HepG2 (cell line): Measurements from ENCODE around the gene TMUB1. TPM values are rescaled to one million over a fixed set of nuclear protein-coding genes. Genes with fewer than 3 reads are reported as not detected.

Experiments used
- ATAC-seq: fragments of 200-7000 bp; cut with Tn5 transposase; 3 replicates; pipeline ENCODE4 v1.9.1; 2020; ENCODE audit warnings: mild to moderate bottlenecking, moderate library complexity
- BruUV-seq: library from RNA; stranded (reverse); fragments of 400-500 nt; replicated peaks from 2 replicates; lab custom pipeline; 2021; lab: Mats Ljungman, UMichigan
- CTCF ChIA-PET: fragments of 300-600 bp; formaldehyde crosslinking; extraction: SDS; loops from one replicate; lab custom pipeline; 2021; ENCODE audit warnings: low total read pairs, inconsistent platforms, low intra/inter-chr PET ratio; lab: Yijun Ruan, JAX
- POLR2A ChIA-PET: fragments of 350-600 bp; sonication (Branson Sonifier 250); formaldehyde crosslinking; loops from one replicate; lab custom pipeline; 2020; ENCODE audit warnings: antibody characterized with exemption, inconsistent platforms; lab: Yijun Ruan, JAX
- DNase-seq: peaks from one replicate; pipeline ENCODE4 v3.0.0-alpha.2; 2015; ENCODE audit warnings: low spot score
- FAIRE-seq: peaks from 3 replicates; lab custom pipeline; 2011; peaks lifted over from hg19 to GRCh38; lab: Jason Lieb, UNC
- H2AFZ ChIP-seq: one replicate; pipeline ENCODE4 v1.6.1; 2011; ENCODE audit warnings: low read length, inconsistent platforms
- H3K27ac ChIP-seq: fragments of 300-600 bp; 3 replicates; pipeline ENCODE4 v1.8.0; 2011; ENCODE audit warnings: mixed run types, mild to moderate bottlenecking, mixed read lengths, low read length, inconsistent platforms; ENCODE audit not compliant: insufficient read depth; ENCODE audit errors: extremely low read length
- H3K27me3 ChIP-seq, 2 experiments: fragments of 200-600 bp in 1 of 2; 2 replicates in 1 of 2; 3 replicates in 1 of 2; pipeline versions ENCODE4 v1.6.0 to v1.8.0; 2011; ENCODE audit warnings: low read length in 2 of 2, mild to moderate bottlenecking in 2 of 2, moderate library complexity in 2 of 2, inconsistent platforms in 1 of 2; ENCODE audit not compliant: insufficient read depth in 2 of 2, control insufficient read depth in 1 of 2
- H3K36me3 ChIP-seq, 2 experiments: fragments of 200-600 bp in 1 of 2; replicated peaks in 1 of 2; 2 replicates in 1 of 2; 3 replicates in 1 of 2; pipeline versions ENCODE4 v1.5.1 to v1.8.0; 2011; ENCODE audit warnings: low read length in 2 of 2, inconsistent platforms in 1 of 2; ENCODE audit not compliant: insufficient read depth in 2 of 2, control insufficient read depth in 1 of 2
- H3K4me1 ChIP-seq: 2 replicates; pipeline ENCODE4 v1.5.1; 2012; ENCODE audit warnings: low read length, inconsistent platforms; ENCODE audit not compliant: insufficient read depth
- H3K4me2 ChIP-seq: 2 replicates; pipeline ENCODE4 v1.6.0; 2011; ENCODE audit warnings: low read depth, low read length, inconsistent platforms
- H3K4me3 ChIP-seq, 3 experiments: fragments of 200-600 bp in 1 of 3; sonication (generic), shearing (Covaris generic) in 1 of 3; replicated peaks in 1 of 3; 2 replicates each; pipeline ENCODE4 v1.5.1; 2011 to 2016; ENCODE audit warnings: low read length in 3 of 3, inconsistent platforms in 2 of 3, low read depth in 2 of 3, mild to moderate bottlenecking in 2 of 3, control low read depth in 1 of 3, mixed read lengths in 1 of 3; ENCODE audit not compliant: insufficient read depth in 1 of 3
- H3K79me2 ChIP-seq: one replicate; pipeline ENCODE4 v1.6.1; 2011; ENCODE audit warnings: low read length, inconsistent platforms; ENCODE audit not compliant: insufficient read depth
- H3K9ac ChIP-seq: 2 replicates; pipeline ENCODE4 v1.6.0; 2011; ENCODE audit warnings: mild to moderate bottlenecking, low read depth, low read length, inconsistent platforms; ENCODE audit not compliant: insufficient read depth
- H3K9me3 ChIP-seq: 2 replicates; pipeline ENCODE4 v1.5.1; 2012; ENCODE audit warnings: mild to moderate bottlenecking, low read length
- H4K20me1 ChIP-seq: 2 replicates; pipeline ENCODE4 v1.6.0; 2011; ENCODE audit warnings: inconsistent platforms, mild to moderate bottlenecking, low read length, moderate library complexity; ENCODE audit not compliant: insufficient read depth
- ARNT2 ChIP-seq: sonication (generic); formaldehyde crosslinking; IDR thresholded peaks from 2 replicates; pipeline ENCODE4 v1.8.0; 2022; ENCODE audit warnings: mild to moderate bottlenecking, low read depth, missing genetic modification reagents, moderate library complexity
- DR1 ChIP-seq: sonication (generic); formaldehyde crosslinking; IDR thresholded peaks from 2 replicates; pipeline ENCODE4 v1.8.0; 2021; ENCODE audit warnings: mild to moderate bottlenecking, missing genetic modification reagents, inconsistent platforms
- HMG20B ChIP-seq: conservative IDR thresholded peaks from 2 replicates; pipeline ENCODE4 v1.6.1; 2016; ENCODE audit warnings: missing genetic modification reagents, missing compliant biosample characterization
- HNRNPUL1 ChIP-seq: fragments of 200-400 bp; formaldehyde crosslinking; IDR thresholded peaks from 2 replicates; pipeline ENCODE4 v1.6.1; 2017; ENCODE audit warnings: low read depth, mild to moderate bottlenecking, low read length, moderate library complexity
- MTA1 ChIP-seq: sonication (generic); formaldehyde crosslinking; IDR thresholded peaks from 2 replicates; pipeline ENCODE4 v1.4.0; 2020; ENCODE audit warnings: missing genetic modification reagents, mild to moderate bottlenecking, borderline replicate concordance
- NFRKB ChIP-seq: fragments of 450-650 bp; IDR thresholded peaks from 2 replicates; pipeline ENCODE4 v1.6.1; 2017
- PCBP2 ChIP-seq: fragments of 200-400 bp; formaldehyde crosslinking; optimal IDR thresholded peaks from 2 replicates; pipeline ENCODE3; 2018; ENCODE audit warnings: low read length, low read depth; ENCODE audit not compliant: poor library complexity, severe bottlenecking
- RXRB ChIP-seq: IDR thresholded peaks from 2 replicates; pipeline ENCODE4 v1.6.1; 2016; ENCODE audit warnings: borderline replicate concordance, missing genetic modification reagents, missing compliant biosample characterization
- SNAPC2 ChIP-seq: sonication (generic); formaldehyde crosslinking; IDR thresholded peaks from 2 replicates; pipeline ENCODE4 v1.8.1; 2022; ENCODE audit warnings: mild to moderate bottlenecking, missing genetic modification reagents
- THAP11 ChIP-seq: IDR thresholded peaks from 2 replicates; pipeline ENCODE4 v1.6.1; 2016; ENCODE audit warnings: missing biosample characterization, missing genetic modification reagents
- ZBTB34 ChIP-seq: sonication (generic); formaldehyde crosslinking; IDR thresholded peaks from 2 replicates; pipeline ENCODE4 v1.8.0; 2022; ENCODE audit warnings: mild to moderate bottlenecking, missing genetic modification reagents
- ZNF510 ChIP-seq: sonication (generic); formaldehyde crosslinking; IDR thresholded peaks from 2 replicates; pipeline ENCODE4 v1.4.0; 2020; ENCODE audit warnings: low read depth, mild to moderate bottlenecking, missing genetic modification reagents
- WGBS: methylation state at CpG from one replicate; pipeline ENCODE4 v1.1.6; 2017; ENCODE audit warnings: low lambda C conversion rate; 5-methylcytosine and 5-hydroxymethylcytosine counted together
- in situ Hi-C: cut with HindIII; loops from 2 replicates; pipeline ENCODE4 v1.10.0; 2017; ENCODE audit warnings: low pct_unique_long_range_greater_than_20kb; ENCODE audit not compliant: extremely low pct_ligation_motif_present
- intact Hi-C: fragments of 100-400 bp; cut with micrococcal nuclease; formaldehyde crosslinking; loops from one replicate; pipeline ENCODE4 v1.10.0; 2022; ENCODE audit not compliant: unreplicated experiment
- polyA plus RNA-seq, 8 experiments: library from polyadenylated mRNA; depleted of rRNA in 3 of 8; stranded (reverse) in 7 of 8; unstranded in 1 of 8; fragments of >200 nt; fragmentation: Illumina TruSeq in 4 of 8; extraction: Trizol in 4 of 8; gene quantifications; 2 replicates each; pipeline versions ENCODE4 v1.2.1 to v1.2.3, GENCODE V29; 2011 to 2016; ENCODE audit warnings: low read depth in 4 of 8, missing spikeins in 1 of 8, mixed read lengths in 1 of 8; ENCODE audit not compliant: insufficient read depth in 1 of 8
- total RNA-seq, 5 experiments: library from RNA; depleted of rRNA; stranded (reverse); fragments of >200 nt; fragmentation: Illumina TruSeq; extraction: Trizol; gene quantifications; 2 replicates each; pipeline ENCODE4 v1.2.3, GENCODE V29; 2016; ENCODE audit warnings: low read depth in 1 of 5
- TF ChIP-seq, protein P1 (sequence below): IDR thresholded peaks from 2 replicates; pipeline ENCODE4 v1.4.0; 2020; ENCODE audit warnings: mild to moderate bottlenecking, missing genetic modification reagents
- TF ChIP-seq, protein P2 (sequence below): IDR thresholded peaks from 2 replicates; pipeline ENCODE4 v1.6.1; 2016; ENCODE audit warnings: missing compliant biosample characterization, missing genetic modification reagents, borderline replicate concordance
- TF ChIP-seq, protein P3 (sequence below): sonication (generic); formaldehyde crosslinking; IDR thresholded peaks from 2 replicates; pipeline ENCODE4 v1.4.0; 2020; ENCODE audit warnings: low read depth, mild to moderate bottlenecking, missing genetic modification reagents

The TMUB1 gene
- total and polyA plus RNA-seq, 2 of the 13 experiments (the other 11 are each of a cell fraction or from before 2014, with no cell fraction given) = 44.8 to 51.6 TPM

- ATAC-seq (peak; percentile 80), DNase-seq (peak; percentile 67), FAIRE-seq (no peak)
- WGBS = 28% methylated on average over 5 of the region's 12 CpGs
- intact Hi-C loops = no loop called here
- Histone ChIP-seq H3K9ac (no peak overlapping the region), H3K27ac (no peak overlapping the region), H2AFZ (no peak overlapping the region), H4K20me1 (no peaks in the 10 kb centered on the region), H3K79me2 (no peaks in the 10 kb centered on the region), H3K4me3 (no peak overlapping the region), H3K4me2 (peak overlapping the region; percentile 32; the same call in 1 of the 2 replicates), H3K27me3 (no peaks in the 10 kb centered on the region), H3K4me1 (peaks cover 14% of the 10 kb centered on the region), H3K36me3 (no peaks in the 10 kb centered on the region), H3K9me3 (no peaks in the 10 kb centered on the region)
- BruUV-seq = no TSS peak
- ChIA-PET CTCF (no interaction called here), POLR2A (interaction anchor here (0.5 to 1.4 kb wide), 2 partner anchors 11 to 51 kb away, joined by 3 to 7 read pairs; partner anchors contain the start of gene ABCB8)
- in situ Hi-C loops = no loop called here
- TF ChIP-seq HNRNPUL1 (no peak), PCBP2 (no peak), MTA1 (CRISPR knock-in tag) (no peak), NFRKB (no peak), ZNF510 (CRISPR knock-in tag) (no peak), RXRB (no peak), THAP11 (CRISPR knock-in tag) (peak; percentile 40; the same call in 1 of the 2 replicates), ZBTB34 (CRISPR knock-in tag) (no peak), SNAPC2 (CRISPR knock-in tag) (no peak), HMG20B (CRISPR knock-in tag) (no peak), ARNT2 (CRISPR knock-in tag) (0 out of 2 replicates have a peak, but pooled peaks have one; percentile 36), DR1 (CRISPR knock-in tag) (no peak)
- TF ChIP-seq, protein P1, sequence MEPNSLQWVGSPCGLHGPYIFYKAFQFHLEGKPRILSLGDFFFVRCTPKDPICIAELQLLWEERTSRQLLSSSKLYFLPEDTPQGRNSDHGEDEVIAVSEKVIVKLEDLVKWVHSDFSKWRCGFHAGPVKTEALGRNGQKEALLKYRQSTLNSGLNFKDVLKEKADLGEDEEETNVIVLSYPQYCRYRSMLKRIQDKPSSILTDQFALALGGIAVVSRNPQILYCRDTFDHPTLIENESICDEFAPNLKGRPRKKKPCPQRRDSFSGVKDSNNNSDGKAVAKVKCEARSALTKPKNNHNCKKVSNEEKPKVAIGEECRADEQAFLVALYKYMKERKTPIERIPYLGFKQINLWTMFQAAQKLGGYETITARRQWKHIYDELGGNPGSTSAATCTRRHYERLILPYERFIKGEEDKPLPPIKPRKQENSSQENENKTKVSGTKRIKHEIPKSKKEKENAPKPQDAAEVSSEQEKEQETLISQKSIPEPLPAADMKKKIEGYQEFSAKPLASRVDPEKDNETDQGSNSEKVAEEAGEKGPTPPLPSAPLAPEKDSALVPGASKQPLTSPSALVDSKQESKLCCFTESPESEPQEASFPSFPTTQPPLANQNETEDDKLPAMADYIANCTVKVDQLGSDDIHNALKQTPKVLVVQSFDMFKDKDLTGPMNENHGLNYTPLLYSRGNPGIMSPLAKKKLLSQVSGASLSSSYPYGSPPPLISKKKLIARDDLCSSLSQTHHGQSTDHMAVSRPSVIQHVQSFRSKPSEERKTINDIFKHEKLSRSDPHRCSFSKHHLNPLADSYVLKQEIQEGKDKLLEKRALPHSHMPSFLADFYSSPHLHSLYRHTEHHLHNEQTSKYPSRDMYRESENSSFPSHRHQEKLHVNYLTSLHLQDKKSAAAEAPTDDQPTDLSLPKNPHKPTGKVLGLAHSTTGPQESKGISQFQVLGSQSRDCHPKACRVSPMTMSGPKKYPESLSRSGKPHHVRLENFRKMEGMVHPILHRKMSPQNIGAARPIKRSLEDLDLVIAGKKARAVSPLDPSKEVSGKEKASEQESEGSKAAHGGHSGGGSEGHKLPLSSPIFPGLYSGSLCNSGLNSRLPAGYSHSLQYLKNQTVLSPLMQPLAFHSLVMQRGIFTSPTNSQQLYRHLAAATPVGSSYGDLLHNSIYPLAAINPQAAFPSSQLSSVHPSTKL = 0 out of 2 replicates have a peak, but pooled peaks have one; percentile 10
- TF ChIP-seq, protein P2, sequence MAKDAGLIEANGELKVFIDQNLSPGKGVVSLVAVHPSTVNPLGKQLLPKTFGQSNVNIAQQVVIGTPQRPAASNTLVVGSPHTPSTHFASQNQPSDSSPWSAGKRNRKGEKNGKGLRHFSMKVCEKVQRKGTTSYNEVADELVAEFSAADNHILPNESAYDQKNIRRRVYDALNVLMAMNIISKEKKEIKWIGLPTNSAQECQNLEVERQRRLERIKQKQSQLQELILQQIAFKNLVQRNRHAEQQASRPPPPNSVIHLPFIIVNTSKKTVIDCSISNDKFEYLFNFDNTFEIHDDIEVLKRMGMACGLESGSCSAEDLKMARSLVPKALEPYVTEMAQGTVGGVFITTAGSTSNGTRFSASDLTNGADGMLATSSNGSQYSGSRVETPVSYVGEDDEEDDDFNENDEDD (CRISPR knock-in tag) = no peak
- TF ChIP-seq, protein P3, sequence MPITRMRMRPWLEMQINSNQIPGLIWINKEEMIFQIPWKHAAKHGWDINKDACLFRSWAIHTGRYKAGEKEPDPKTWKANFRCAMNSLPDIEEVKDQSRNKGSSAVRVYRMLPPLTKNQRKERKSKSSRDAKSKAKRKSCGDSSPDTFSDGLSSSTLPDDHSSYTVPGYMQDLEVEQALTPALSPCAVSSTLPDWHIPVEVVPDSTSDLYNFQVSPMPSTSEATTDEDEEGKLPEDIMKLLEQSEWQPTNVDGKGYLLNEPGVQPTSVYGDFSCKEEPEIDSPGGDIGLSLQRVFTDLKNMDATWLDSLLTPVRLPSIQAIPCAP (CRISPR knock-in tag) = no peak
Observed at GRCh38 chr7:151038951-151039849, 44.1 kb downstream of the TMUB1 start.
